Stimulated activated memory B cell treated with anti-CD40 and anti-IgM and Interleukin-4, amounts not matched to agents 10 μg/mL and 1 μg/mL and 100 μg/mL, for 72 hours (primary cell): ENCODE results near the gene DNAL1.

Experiments used
- ATAC-seq: fragments of 150-1000 bp; cut with Tn5 transposase; 2 replicates; pipeline ENCODE4 v1.10.0; 2021
- H3K27ac Mint-ChIP-seq: one replicate; pipeline ENCODE4 v1.8.0; 2022; ENCODE audit warnings: mild to moderate bottlenecking, mixed read lengths
- H3K27me3 Mint-ChIP-seq: one replicate; pipeline ENCODE4 v1.8.0; 2022; ENCODE audit warnings: mixed read lengths
- H3K36me3 Mint-ChIP-seq: one replicate; pipeline ENCODE4 v1.8.0; 2022; ENCODE audit warnings: mixed read lengths
- H3K4me1 Mint-ChIP-seq: one replicate; pipeline ENCODE4 v1.8.0; 2022; ENCODE audit warnings: mixed read lengths
- H3K4me3 Mint-ChIP-seq: one replicate; pipeline ENCODE4 v1.8.0; 2022; ENCODE audit warnings: mild to moderate bottlenecking, moderate library complexity, mixed read lengths
- H3K9me3 Mint-ChIP-seq: one replicate; pipeline ENCODE4 v1.8.0; 2022; ENCODE audit warnings: mixed read lengths

DNAL1 gene

GRCh38 chr14:73739174-73739898 is 94.5 kb downstream of the DNAL1 start:
- Mint-ChIP-seq H3K4me1 (peaks cover 54% of the 10 kb centered on the region), H3K9me3 (no peaks in the 10 kb centered on the region), H3K27me3 (no peaks in the 10 kb centered on the region), H3K36me3 (peaks cover 33% of the 10 kb centered on the region), H3K27ac (peak overlapping the region; percentile 87), H3K4me3 (no peak overlapping the region)
- ATAC-seq = no peak

GRCh38 chr14:73739899-73740617 is 95.3 kb downstream of the DNAL1 start:
- no peak for ATAC-seq
- Mint-ChIP-seq H3K27ac (peak overlapping the region; percentile 87), H3K9me3 (no peaks in the 10 kb centered on the region), H3K27me3 (no peaks in the 10 kb centered on the region), H3K4me1 (peaks cover 55% of the 10 kb centered on the region), H3K4me3 (no peak overlapping the region), H3K36me3 (peaks cover 26% of the 10 kb centered on the region)

GRCh38 chr14:73740618-73741326 is 96.0 kb downstream of the DNAL1 start:
- Mint-ChIP-seq H3K36me3 (peaks cover 26% of the 10 kb centered on the region), H3K4me3 (peak overlapping the region; percentile 76), H3K9me3 (no peaks in the 10 kb centered on the region), H3K27me3 (no peaks in the 10 kb centered on the region), H3K4me1 (peaks cover 62% of the 10 kb centered on the region), H3K27ac (peak overlapping the region; percentile 87)
- no peak for ATAC-seq

- Mint-ChIP-seq H3K27me3 (no peaks in the 10 kb centered on the region), H3K9me3 (no peaks in the 10 kb centered on the region), H3K27ac (peak overlapping the region; percentile 87), H3K4me1 (peaks cover 68% of the 10 kb centered on the region), H3K36me3 (peaks cover 26% of the 10 kb centered on the region), H3K4me3 (peak overlapping the region; percentile 76)
- ATAC-seq = peak; percentile 68
Observed at GRCh38 chr14:73741386-73741875, 96.6 kb downstream of the DNAL1 start.

- peaks cover 74% of the 10 kb centered on the region for H3K4me1 Mint-ChIP-seq
- ATAC-seq = peak; percentile 63
- H3K4me3 Mint-ChIP-seq = peak overlapping the region; percentile 76
- no peaks in the 10 kb centered on the region for H3K27me3 Mint-ChIP-seq
- peaks cover 21% of the 10 kb centered on the region for H3K36me3 Mint-ChIP-seq
- no peaks in the 10 kb centered on the region for H3K9me3 Mint-ChIP-seq
- peak overlapping the region; percentile 87 for H3K27ac Mint-ChIP-seq
Observed at GRCh38 chr14:73741876-73742519, 97.2 kb downstream of the DNAL1 start.

GRCh38 chr14:73742520-73743238 is 97.9 kb downstream of the DNAL1 start:
- Mint-ChIP-seq H3K36me3 (peaks cover 18% of the 10 kb centered on the region), H3K4me1 (peaks cover 81% of the 10 kb centered on the region), H3K9me3 (no peaks in the 10 kb centered on the region), H3K4me3 (peak overlapping the region; percentile 76), H3K27me3 (no peaks in the 10 kb centered on the region), H3K27ac (peak overlapping the region; percentile 87)
- no peak for ATAC-seq

- no peaks in the 10 kb centered on the region for H3K27me3 Mint-ChIP-seq
- H3K4me1 Mint-ChIP-seq = peaks cover 89% of the 10 kb centered on the region
Observed at GRCh38 chr14:73743431-73743931, 98.7 kb downstream of the DNAL1 start.

GRCh38 chr14:73744175-73744867 is 99.5 kb downstream of the DNAL1 start:
- H3K9me3 Mint-ChIP-seq = no peaks in the 10 kb centered on the region
- H3K4me3 Mint-ChIP-seq = peak overlapping the region; percentile 62
- no peaks in the 10 kb centered on the region for H3K27me3 Mint-ChIP-seq
- peak overlapping the region; percentile 87 for H3K27ac Mint-ChIP-seq
- peaks cover 8% of the 10 kb centered on the region for H3K36me3 Mint-ChIP-seq
- no peak for ATAC-seq
- peaks cover 96% of the 10 kb centered on the region for H3K4me1 Mint-ChIP-seq

More at GRCh38 chr14:73743431-73743931, 98.7 kb downstream of the DNAL1 start:
- H3K36me3 Mint-ChIP-seq = peaks cover 16% of the 10 kb centered on the region
- H3K9me3 Mint-ChIP-seq = no peaks in the 10 kb centered on the region
- peak overlapping the region; percentile 62 for H3K4me3 Mint-ChIP-seq
- H3K27ac Mint-ChIP-seq = peak overlapping the region; percentile 87
- peak; percentile 68 for ATAC-seq

GRCh38 chr14:73744874-73745529 is 100.2 kb downstream of the DNAL1 start:
- H3K9me3 Mint-ChIP-seq = no peaks in the 10 kb centered on the region
- peaks cover 97% of the 10 kb centered on the region for H3K4me1 Mint-ChIP-seq
- peak overlapping the region; percentile 53 for H3K4me3 Mint-ChIP-seq
- H3K27ac Mint-ChIP-seq = peak overlapping the region; percentile 87
- no peaks in the 10 kb centered on the region for H3K27me3 Mint-ChIP-seq
- H3K36me3 Mint-ChIP-seq = peaks cover 2% of the 10 kb centered on the region
- ATAC-seq = no peak

GRCh38 chr14:73745571-73746519 is 101.1 kb downstream of the DNAL1 start:
- Mint-ChIP-seq H3K27ac (peak overlapping the region; percentile 87), H3K4me1 (peaks cover 97% of the 10 kb centered on the region), H3K27me3 (no peaks in the 10 kb centered on the region), H3K36me3 (no peaks in the 10 kb centered on the region), H3K9me3 (no peaks in the 10 kb centered on the region), H3K4me3 (peak overlapping the region; percentile 53)
- ATAC-seq = no peak

GRCh38 chr14:73746520-73747378 is 102.0 kb downstream of the DNAL1 start:
- Mint-ChIP-seq H3K4me3 (peak overlapping the region; percentile 15), H3K9me3 (no peaks in the 10 kb centered on the region), H3K4me1 (peaks cover 97% of the 10 kb centered on the region), H3K36me3 (no peaks in the 10 kb centered on the region), H3K27ac (peak overlapping the region; percentile 87), H3K27me3 (no peaks in the 10 kb centered on the region)
- ATAC-seq = no peak
